ENCODE data around the gene LINGO4.

Gene LINGO4

GRCh38 chr1:151833172-151833900 lies 28.1 kb upstream of the LINGO4 start:
- DNase-seq (ENCODE audit: low read depth): no peak

GRCh38 chr1:151832318-151832980 lies 27.2 kb upstream of the LINGO4 start:
- DNase-seq (ENCODE audit: low read depth): no peak

- no peak for DNase-seq (ENCODE audit: low read depth)
Observed at GRCh38 chr1:151831605-151832004, 26.4 kb upstream of the LINGO4 start, which contains the start of gene RORC. Gene RORC (minus strand): TSS chr1:151831802. CDS start chr1:151831764, 38 bp downstream.

GRCh38 chr1:151831256-151831591 lies 26.0 kb upstream of the LINGO4 start:
- DNase-seq (ENCODE audit: low read depth): no peak

- DNase-seq (ENCODE audit: low read depth): no peak
Observed at GRCh38 chr1:151830055-151830454, 24.8 kb upstream of the LINGO4 start.

- DNase-seq (ENCODE audit: low read depth): no peak
Observed at GRCh38 chr1:151829352-151830046, 24.3 kb upstream of the LINGO4 start.

GRCh38 chr1:151828921-151829320 lies 23.7 kb upstream of the LINGO4 start:
- DNase-seq (ENCODE audit: low read depth): no peak

GRCh38 chr1:151827853-151828252 lies 22.6 kb upstream of the LINGO4 start:
- DNase-seq (ENCODE audit: low read depth): no peak

GRCh38 chr1:151825751-151826660 lies 20.8 kb upstream of the LINGO4 start:
- DNase-seq (ENCODE audit: low read depth): no peak

GRCh38 chr1:151825204-151825603 lies 20.0 kb upstream of the LINGO4 start:
- DNase-seq (ENCODE audit: low read depth): no peak

- DNase-seq (ENCODE audit: low read depth): no peak
Observed at GRCh38 chr1:151823175-151823574, 18.0 kb upstream of the LINGO4 start.

GRCh38 chr1:151822404-151822803 lies 17.2 kb upstream of the LINGO4 start:
- no peak for DNase-seq (ENCODE audit: low read depth)

GRCh38 chr1:151820940-151821339 lies 15.7 kb upstream of the LINGO4 start:
- no peak for DNase-seq (ENCODE audit: low read depth)

- DNase-seq (ENCODE audit: low read depth): no peak
Observed at GRCh38 chr1:151819976-151820623, 14.9 kb upstream of the LINGO4 start.

GRCh38 chr1:151819227-151819835 lies 14.1 kb upstream of the LINGO4 start:
- no peak for DNase-seq (ENCODE audit: low read depth)

GRCh38 chr1:151817353-151817730 lies 12.1 kb upstream of the LINGO4 start:
- no peak for DNase-seq (ENCODE audit: low read depth)

GRCh38 chr1:151816548-151817352 lies 11.5 kb upstream of the LINGO4 start:
- DNase-seq (ENCODE audit: low read depth): no peak

GRCh38 chr1:151815716-151816327 lies 10.6 kb upstream of the LINGO4 start:
- no peak for DNase-seq (ENCODE audit: low read depth)

GRCh38 chr1:151814971-151815545 lies 9.8 kb upstream of the LINGO4 start:
- no peak for DNase-seq (ENCODE audit: low read depth)

All from stimulated activated CD8-positive, alpha-beta memory T cell treated with anti-CD3 and anti-CD28 coated beads, Interleukin-4, amount 100 ng/mL, for 24 hours (primary cell).